GM18867 (cell line): ENCODE data around the gene ZRANB2.

Source experiments
- ATAC-seq: cut with Tn5 transposase; IDR thresholded peaks from one replicate; pipeline ENCODE4 v1.9.1; 2021; ENCODE audit warnings: mild to moderate bottlenecking, moderate library complexity; ENCODE audit not compliant: unreplicated experiment

ZRANB2 gene

DNA sequence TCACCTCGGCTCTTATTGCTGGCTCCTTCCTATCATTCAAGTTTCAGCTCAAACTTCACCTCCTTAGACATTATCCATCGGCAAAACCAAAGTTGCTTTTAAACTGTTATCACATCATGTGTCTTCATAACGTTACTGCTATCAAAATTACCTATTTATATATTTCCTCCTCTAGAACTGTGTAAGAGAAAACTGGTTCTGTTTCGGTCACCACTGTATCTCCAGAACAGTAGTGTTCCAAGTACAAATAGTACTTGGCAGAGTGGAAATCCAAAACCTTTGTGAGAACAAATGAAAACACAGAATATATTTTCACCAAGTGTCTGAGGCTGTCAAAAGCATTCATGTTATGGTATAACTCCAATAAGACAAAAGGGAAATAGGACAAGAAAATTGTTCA lies 9.1 kb downstream of the ZRANB2 start:
- no peak for ATAC-seq

DNA sequence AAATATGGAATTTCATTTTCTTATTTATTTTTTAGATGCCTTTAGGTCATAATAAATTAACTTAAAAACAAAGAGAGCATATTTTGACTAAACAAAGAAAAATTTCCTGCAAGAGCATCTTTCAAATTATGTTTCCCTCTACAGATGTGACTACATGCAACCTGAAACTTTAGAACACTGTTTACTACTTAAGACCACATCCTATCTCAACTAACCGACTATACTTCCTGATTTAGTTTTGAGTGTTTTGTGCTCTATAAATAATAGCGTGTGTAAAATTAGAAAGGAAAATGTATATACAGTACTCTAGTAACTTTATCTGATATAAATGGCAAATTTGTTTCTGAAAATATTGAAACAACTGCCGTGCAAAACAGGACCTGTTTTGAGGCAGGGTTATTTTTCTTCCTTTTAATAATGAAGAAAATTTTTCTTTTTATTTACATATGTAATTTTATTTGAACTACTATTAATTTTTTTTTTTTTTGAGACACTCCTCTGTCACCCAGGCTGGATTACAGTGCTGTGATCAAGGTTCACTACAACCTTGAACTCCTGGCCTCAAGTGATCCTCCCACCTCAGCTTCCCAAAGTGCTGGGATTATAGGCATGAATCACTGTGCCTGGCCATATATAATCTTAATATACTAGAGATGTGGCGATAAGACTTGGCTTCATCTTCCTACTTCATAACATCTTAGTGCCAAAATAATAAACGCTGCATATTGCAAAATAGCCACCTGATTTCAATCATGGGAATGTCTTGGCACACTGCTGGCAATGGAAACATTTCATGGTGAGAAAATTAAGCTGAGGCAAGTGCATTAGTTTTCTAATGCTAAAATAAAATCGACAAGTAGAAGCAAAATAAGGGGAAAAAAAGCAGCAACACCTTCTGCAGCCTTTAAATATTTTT lies 12.3 kb downstream of the ZRANB2 start:
- ATAC-seq = peak; percentile 83

DNA sequence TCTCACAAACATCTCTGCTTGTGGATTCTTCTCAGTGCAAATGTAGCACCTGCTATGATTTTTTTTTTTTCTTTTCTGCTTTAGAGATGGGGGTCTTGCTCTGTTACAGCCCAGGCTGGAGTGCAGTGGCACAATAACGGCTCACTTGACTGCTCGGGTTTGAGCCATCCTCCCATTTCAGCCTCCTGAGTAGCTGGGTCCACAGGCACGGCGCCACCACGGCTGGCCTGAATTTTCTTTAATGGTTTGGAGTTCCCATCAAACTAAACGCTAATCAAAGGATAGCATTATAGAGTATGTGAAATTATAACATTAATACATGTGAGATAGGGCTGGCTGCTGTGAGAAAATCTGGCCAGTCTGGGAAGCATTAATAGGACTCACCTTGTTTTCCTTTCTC lies 26.0 kb downstream of the ZRANB2 start:
- no peak for ATAC-seq

DNA sequence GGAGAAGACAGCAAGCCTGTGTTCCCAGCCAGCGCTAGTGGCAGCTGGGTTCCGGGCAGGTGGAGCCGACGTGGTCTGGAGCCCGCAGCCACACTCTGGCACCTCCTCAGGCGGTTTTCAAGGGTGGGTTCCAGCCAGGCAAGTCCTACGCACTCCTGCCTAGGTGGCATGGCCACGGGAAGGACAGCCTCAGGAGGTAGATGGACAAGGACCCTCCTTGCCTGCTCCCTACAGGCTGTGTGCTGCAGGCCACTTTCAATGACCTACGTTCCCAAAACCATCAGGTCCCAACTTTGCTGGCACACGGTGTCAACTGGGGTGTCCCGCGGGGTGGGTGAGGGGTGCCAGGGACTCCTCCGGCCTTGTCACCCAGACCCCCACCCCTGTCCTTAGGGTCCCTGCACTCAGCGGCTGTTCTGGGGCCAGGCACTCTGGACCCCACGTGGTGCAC lies 26.5 kb downstream of the ZRANB2 start:
- ATAC-seq = no peak

DNA sequence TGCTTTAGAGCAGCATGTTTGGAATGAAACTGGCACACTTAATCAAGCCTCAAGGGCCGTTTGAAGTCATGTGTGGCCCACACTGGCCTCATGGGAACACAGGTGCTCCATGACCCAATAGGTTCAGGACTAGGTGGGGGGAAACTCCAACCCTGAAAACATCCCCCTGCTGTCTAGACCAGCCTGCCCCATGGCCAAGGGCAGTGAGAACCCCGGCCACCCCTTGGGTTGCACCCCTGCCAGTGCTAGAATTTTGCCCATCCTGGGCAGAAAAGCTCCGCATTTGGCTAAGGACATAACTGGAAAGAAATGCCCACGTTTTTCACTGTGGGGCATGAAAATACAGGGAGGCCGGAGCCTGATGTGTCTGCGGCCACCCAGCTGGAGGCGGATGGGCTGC lies 27.1 kb downstream of the ZRANB2 start:
- ATAC-seq = no peak

DNA sequence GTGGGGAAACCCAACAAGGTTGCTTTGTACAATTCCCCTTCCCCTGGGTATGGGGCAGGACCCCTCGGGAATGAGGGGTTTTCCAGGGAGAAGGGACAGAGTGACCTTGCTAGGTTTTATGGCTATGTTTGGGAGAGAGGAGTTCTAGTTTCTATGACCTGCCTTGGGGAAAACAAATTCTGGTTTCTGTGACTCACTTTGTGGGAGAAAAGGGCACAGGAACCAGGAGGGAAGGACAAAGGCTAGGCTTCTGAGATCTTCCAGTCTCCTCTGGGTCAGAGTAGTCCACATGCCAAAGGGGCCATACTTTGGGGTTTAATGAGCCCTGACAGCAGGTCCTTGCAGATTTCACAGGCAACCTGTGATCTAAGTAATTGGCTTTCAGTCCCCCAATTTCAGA lies 27.7 kb downstream of the ZRANB2 start:
- ATAC-seq = no peak

DNA sequence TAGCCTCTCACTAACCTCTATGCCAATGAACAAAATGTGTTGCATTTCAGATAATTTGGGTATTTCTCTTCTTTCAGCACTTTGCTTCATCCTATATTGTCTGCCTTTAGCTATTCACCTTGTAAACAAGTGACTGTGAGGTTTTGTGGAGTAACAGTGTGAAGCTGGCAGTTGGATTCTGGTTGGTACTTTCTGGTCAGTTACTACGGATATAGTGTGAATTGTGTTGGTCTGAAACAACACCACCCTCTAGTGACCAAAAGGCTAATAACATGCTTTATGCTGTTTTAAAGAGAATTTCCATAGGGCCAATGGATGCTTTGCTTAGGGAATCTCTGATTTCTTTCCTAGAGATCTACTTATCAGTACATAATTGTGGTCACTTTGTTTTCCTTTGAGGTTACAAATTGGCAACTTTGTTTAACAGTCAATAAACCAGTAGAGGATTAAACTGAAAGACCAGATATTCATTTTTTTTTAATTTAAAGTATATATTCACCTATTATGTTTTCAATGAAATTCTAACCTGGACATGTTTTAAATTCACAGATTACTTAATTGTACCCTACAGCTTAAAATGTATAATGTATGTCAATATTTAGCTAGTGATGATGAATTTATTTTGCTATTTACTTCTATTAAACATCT lies 30.8 kb downstream of the ZRANB2 start:
- ATAC-seq = peak; percentile 63

DNA sequence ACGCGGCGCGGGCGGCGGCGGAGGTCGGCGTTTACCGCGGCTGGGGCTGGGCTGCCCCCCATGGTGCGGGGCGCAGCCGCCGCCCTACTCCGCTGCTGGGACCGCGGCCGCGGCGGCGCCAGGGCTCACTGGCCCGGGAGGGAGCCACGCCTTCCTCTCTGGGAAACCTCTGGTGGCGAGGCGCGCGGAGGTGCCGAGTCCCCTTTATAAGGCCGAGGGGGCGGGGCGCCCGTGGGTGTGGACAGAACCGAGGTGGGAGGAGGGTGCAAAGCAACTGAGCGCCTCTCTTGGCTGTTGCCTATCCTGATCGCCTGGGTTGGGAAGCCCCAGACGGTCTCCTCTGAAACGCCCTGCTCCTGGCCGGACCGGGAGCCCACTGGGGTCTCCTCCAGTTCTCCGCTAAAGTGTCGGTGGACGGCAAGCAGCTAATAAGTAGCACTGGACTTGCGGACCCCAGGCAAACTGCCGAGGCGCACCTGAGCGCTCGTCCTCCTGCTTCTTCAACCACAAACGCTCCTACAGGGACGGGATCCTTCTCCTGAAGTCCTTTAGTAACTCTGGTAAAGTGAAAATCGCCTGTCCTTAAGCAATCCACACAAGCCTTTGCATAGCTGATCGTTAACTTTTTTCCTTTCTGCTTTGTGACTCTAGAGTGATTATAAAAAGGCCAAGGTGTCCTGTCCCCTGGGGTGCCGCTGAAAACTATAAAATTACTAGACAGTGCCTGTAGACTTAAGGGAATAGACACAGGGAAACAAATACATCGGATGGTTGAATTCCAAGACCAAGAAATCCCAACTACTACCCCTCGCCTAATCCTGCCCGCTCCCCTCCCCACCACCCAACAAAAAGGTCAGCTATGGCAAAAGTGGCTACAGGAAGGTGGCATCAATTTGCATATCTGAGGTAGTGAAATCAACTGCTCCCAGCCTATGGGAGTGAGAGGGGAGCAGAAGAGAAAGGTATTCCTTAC lies 32.9 kb downstream of the ZRANB2 start, which contains the start of gene PTGER3:
Gene PTGER3 (minus strand): TSS at position 182 of the 973 bp plus-strand sequence. CDS start 239 bp downstream, outside the sequence.
- no peak for ATAC-seq

DNA sequence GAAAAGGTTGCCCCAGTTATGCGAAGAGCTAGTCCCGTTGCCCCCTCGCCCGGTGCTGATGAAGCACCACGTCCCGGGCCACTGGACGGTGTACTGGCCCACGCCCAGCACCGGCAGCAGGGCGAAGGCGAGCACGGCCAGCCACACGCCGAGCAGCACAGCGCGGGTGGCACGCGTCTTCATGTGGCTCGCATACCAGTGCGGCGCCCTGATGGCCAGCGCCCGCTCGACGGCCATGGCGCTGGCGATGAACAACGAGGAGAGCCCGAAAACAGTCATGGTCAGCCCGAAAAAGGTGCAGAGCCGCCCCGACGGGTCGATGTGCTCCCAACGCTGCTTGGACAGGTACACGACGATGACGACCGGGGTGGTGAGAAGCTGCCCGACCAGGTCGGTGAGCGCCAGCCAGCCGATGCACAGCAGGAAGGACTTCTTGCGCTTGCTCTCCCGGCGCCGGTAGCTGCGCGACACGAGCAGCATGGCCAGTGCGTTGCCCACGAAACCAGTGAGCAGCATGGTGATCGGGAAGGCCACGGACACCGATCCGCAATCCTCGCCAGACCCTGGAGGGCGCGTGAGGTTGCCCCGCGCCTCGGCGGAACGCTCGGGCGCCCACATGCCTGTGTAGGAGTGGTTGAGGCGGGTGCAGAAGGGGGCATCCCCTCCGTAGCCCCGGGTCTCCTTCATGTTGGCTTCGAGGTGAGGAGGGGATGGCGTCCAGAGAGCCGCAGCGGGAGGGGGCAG lies 33.8 kb downstream of the ZRANB2 start:
- no peak for ATAC-seq

DNA sequence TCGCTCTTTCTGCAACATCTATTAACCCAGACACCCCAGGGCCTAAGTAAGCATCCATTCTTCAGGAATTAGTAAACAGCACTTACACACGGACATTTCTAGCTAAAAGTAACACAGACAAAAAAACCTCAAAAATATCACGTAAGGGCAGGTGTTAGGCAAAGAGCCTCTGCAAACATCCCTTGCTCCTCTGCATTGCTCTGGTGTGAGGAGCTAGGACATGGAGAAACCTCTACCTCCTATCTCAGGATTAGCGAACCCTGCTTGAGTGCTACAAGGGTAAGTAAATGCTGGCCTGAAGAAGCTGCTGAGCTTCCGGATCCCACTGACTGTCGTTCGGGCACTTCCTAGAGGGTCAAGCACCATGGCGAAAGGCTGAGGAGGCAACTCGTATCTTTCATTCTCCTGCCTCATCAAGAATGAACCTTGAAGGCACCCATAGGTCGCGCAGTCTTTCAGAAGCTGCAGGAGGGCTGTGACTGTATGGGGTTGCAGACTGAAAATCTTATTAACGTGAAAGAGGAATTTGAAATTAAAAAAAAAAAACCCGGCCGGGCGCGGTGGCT lies 35.3 kb downstream of the ZRANB2 start:
- ATAC-seq = no peak

DNA sequence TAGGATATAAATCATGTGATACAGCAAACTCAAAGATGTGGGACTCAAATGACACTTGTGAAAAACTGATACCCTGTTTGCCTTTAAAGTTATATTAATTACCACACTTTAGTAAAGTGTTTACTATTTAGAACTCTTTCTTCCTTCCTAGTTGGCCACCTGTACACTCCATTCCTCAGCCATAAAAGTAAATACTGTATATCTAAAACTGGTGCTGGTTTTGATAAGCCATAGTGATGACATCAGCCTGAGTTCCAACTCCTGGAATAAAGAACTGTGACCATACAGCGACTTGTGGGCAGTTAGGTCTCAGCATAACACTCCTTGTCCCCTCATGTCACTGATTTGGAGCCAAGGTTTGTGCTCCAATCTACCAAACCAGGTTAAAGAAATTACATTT lies 36.0 kb downstream of the ZRANB2 start:
- ATAC-seq = no peak

DNA sequence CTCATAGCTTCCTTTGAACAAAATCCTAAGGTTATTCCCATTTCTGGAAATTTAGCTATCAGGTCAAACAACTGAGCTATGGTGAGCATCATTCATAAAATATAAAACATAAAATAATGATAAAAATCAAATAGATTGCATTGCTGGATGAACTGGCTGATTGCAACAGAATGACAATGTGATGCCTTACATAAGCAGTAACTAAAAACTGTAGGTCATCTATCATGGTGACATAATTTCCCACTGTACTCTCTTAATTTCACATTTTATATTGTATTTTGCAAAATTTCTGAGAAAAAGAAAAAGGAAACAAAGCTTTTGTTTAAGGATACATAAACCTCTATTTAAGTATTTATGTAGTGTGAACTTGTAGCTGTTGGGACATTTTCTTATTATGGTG lies 37.8 kb downstream of the ZRANB2 start:
- ATAC-seq = no peak

DNA sequence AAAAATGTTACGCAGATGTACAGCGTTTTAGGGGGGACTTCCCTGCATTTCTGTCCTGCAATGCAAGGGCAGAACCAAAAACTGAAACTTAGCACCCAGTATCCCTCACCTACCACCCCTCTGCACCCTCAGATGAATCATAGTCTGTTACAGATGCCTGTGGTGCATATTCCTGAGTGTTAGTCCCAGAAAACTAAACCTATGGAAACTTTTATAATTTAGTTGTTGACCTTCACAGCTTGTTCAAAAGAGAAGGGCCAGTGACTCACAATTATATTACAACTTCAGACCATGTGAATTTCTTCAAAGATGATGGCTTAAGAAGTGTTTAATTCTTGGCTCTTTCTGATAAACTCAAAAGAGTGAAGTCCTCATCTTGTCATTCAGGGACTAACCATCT lies 39.0 kb downstream of the ZRANB2 start:
- no peak for ATAC-seq

DNA sequence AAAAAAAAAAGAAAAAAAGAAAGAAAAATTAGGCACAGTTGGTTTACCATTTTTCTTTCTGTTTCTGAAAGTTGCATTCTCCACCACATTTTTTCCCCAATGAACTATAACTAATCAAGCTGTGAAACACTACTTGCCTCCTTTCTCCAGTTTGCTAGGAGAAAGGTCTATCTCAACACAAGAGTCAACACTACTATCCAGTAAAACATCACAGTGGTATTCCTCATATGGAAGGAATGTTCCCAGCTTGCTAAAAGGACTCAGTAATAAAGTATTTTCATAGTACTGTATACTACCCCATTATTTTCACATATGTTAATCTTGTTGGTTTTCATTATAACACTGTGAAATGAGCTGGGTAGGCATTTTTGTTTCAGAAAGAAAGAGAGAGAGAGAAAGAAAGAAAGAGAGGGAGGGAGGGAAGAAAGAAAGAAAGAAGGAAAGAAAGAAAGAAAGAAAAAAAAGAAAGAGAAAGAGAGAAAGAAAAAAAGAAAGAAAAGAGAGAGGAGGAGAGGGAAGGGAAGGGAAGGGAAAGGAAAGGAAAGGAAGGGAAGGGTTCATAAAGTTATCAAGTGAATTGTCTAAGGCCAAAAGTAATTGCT lies 41.1 kb downstream of the ZRANB2 start:
- no peak for ATAC-seq

DNA sequence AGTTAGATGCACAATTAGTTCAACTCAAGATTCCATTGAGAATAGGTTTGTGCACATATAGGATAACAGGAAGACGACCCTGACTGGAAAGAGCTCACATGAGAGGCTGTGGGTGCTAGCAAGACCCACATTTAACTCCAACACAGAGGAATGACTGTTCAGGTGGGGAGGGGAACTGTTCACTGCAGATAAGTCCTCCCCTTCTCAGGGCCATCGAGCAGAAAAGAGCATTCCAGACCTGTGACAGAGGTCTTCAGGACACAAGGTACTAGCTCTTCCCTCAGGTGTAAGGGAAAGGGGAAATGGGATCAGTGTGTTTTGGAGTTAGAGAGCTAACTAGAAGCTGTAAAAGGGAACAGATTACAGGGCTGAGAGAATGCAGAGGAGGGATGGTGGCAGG lies 41.9 kb downstream of the ZRANB2 start:
- no peak for ATAC-seq

DNA sequence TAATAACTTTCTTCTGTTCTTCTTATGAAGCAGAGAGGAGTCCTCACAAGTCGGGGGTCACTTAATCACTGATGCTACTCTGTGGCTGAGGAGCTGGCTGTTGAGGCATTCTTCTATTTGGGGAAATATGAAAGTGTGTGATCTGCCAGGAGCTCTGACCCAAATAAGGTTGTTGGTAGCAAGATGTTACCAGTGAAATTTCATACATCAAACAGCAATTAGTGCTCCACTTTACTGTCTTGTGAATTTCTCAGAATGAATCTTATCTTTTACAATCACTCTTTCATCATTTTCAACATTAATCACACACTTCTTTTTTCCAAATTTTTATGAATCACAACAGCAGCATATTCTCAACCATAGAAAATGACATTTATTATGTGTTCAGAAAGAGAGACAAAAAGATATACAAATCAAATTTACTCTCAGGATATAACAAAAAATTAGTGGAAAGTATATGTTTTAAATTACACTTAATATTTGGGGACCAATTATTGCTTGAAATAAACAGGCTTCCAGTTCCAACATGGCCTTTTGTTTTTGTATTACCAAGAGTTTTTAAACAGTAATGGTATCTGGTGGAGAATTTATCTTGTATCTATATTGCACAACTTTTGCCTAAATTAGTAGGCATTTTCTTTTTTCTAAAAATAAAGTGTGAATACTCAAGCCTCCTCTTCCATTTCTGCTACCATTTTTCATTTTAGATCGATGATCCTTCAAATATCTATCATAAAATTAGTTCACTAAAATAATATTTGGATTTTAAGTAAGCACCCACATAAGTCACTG lies 42.8 kb downstream of the ZRANB2 start:
- ATAC-seq = no peak

DNA sequence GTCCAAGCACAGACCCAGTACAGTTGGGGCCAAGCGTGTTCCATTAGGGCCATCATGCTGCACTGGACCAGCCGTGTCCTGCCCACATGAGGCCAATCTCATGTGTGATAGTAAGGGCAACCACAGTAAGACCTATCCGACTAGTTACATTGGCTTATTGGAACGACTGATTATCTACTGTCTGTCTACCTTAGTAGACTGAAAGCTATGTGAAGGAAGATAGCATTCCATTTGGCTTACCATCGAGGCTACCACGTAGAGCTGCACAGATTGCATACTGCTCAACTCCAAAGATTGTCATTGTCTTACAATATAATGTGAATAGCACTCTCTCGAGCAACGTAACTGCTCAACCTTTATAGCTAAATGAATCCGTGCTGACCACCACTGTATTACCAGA lies 43.8 kb downstream of the ZRANB2 start:
- ATAC-seq = no peak

DNA sequence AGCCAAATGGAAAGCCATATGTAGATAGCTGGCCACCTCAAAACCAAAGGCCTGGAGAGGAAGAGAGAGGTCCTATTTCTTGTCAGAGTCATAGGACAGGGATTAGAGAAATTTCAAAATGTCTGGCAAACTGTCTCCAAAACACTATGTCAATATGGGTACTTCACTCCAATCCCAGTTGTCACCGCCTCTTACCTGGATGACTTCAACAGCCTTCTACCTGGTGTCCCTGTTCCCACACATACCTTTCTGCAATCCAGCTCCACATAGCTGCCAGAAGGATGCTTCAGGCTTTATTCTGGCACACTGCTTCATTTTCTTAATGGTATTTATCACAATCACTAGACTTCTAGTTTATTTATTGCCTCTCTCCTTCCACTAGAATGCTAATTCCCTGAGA lies 47.7 kb downstream of the ZRANB2 start:
- no peak for ATAC-seq

DNA sequence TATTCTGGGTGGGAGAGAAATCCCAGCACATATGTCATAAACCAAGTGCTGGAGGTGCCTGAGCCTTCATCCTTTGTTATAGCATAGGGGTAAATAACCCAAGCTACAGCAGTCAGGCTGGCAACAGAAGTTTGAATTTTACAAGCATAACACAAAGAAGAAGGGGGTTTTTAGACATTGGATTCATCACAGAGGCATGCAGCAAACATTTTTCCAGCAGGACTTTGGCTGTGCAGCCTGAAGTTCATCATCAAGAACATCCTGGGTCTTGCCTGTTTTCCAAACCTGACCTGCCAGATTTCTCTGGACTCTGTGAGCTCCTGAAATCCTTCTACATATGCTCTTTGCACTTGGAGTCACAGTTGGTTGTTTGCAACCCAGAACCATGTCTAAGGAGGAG lies 49.4 kb downstream of the ZRANB2 start:
- ATAC-seq = no peak
